Parathyroid adenoma (tissue), 2 donors: ENCODE results near the gene GLI3.

Experiments
- H2AFZ ChIP-seq: fragments of 300-600 bp; sonication (generic); one replicate; pipeline ENCODE4 v1.7.0; 2017; ENCODE audit warnings: antibody characterized with exemption, mild to moderate bottlenecking
- H3K27ac ChIP-seq: fragments of 300-600 bp; sonication (generic); one replicate; pipeline ENCODE4 v1.7.0; 2017
- H3K27me3 ChIP-seq: fragments of 300-600 bp; sonication (generic); one replicate; pipeline ENCODE4 v1.7.0; 2017; ENCODE audit warnings: low read length; ENCODE audit not compliant: control insufficient read depth, insufficient read depth
- H3K36me3 ChIP-seq: fragments of 300-600 bp; sonication (generic); one replicate; pipeline ENCODE4 v1.7.0; 2017; ENCODE audit warnings: low read length; ENCODE audit not compliant: control insufficient read depth, insufficient read depth
- H3K4me1 ChIP-seq: fragments of 300-600 bp; sonication (generic); one replicate; pipeline ENCODE4 v1.7.0; 2017; ENCODE audit warnings: control low read depth
- H3K4me2 ChIP-seq: fragments of 300-600 bp; sonication (generic); one replicate; pipeline ENCODE4 v1.7.0; 2017; ENCODE audit warnings: low read length
- H3K4me3 ChIP-seq: fragments of 300-600 bp; sonication (generic); one replicate; pipeline ENCODE4 v1.7.0; 2017; ENCODE audit warnings: low read depth, low read length
- H3K79me2 ChIP-seq: fragments of 300-600 bp; sonication (generic); one replicate; pipeline ENCODE4 v1.7.0; 2017; ENCODE audit warnings: control low read depth
- H3K9ac ChIP-seq: fragments of 300-600 bp; sonication (generic); one replicate; pipeline ENCODE4 v1.7.0; 2017; ENCODE audit warnings: mild to moderate bottlenecking
- H3K9me3 ChIP-seq: fragments of 300-600 bp; sonication (generic); one replicate; pipeline ENCODE4 v1.7.0; 2017; ENCODE audit warnings: low read length; ENCODE audit not compliant: control insufficient read depth
- TF ChIP-seq, protein P1 (sequence below): fragments of 300-600 bp; sonication (generic); IDR thresholded peaks from one replicate; pipeline ENCODE4 v1.7.0; 2017; ENCODE audit warnings: antibody characterized with exemption, mild to moderate bottlenecking
- donor health status: primary hyperparathyroidism.

Gene GLI3

DNA sequence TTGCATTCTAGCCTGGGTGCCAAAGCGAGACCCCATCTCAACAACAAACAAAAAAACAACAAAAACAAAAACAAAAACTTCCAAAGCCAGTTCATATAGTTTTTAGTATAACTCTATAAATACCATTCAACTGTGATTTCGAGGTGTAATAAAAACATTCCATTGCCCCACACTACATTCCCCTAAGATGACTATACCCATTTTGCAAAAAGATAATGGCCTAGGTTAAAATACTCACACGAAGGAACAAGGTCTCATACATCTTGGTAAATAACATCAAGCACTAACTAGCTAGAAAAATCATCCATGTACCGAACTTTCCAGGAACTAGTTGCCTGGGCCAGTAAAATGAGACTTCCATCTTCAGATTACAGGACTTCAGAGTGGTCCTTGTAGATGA lies 55.4 kb downstream of the GLI3 start:
- Histone ChIP-seq H3K36me3 (no peaks in the 10 kb centered on the region), H3K27ac (no peak overlapping the region), H2AFZ (no peak overlapping the region), H3K4me1 (no peaks in the 10 kb centered on the region), H3K9ac (no peak overlapping the region), H3K9me3 (no peaks in the 10 kb centered on the region), H3K27me3 (no peaks in the 10 kb centered on the region), H3K4me2 (no peak overlapping the region), H3K4me3 (no peak overlapping the region), H3K79me2 (no peaks in the 10 kb centered on the region)
- TF ChIP-seq, protein P1, sequence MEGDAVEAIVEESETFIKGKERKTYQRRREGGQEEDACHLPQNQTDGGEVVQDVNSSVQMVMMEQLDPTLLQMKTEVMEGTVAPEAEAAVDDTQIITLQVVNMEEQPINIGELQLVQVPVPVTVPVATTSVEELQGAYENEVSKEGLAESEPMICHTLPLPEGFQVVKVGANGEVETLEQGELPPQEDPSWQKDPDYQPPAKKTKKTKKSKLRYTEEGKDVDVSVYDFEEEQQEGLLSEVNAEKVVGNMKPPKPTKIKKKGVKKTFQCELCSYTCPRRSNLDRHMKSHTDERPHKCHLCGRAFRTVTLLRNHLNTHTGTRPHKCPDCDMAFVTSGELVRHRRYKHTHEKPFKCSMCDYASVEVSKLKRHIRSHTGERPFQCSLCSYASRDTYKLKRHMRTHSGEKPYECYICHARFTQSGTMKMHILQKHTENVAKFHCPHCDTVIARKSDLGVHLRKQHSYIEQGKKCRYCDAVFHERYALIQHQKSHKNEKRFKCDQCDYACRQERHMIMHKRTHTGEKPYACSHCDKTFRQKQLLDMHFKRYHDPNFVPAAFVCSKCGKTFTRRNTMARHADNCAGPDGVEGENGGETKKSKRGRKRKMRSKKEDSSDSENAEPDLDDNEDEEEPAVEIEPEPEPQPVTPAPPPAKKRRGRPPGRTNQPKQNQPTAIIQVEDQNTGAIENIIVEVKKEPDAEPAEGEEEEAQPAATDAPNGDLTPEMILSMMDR, result no peak

DNA sequence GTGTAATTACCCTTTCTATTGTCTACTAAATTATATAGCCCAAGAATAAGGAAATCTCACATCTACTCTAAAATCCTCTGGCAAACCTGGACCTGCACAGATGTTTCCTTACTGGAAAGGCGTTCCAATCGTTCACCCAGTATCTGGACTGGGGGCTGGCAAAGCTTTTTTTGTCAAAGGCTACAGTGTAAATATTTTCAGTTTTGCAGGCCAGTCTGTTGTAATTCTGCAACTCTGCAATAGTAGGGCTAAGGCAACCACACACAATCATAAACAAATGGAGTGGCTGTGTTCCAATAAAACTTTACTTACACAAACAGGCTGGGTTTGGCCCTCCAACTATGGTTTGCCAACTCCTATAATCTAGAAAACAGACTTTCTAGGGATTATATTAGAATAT lies 56.2 kb downstream of the GLI3 start:
- no peak overlapping the region for H3K4me2 ChIP-seq

DNA sequence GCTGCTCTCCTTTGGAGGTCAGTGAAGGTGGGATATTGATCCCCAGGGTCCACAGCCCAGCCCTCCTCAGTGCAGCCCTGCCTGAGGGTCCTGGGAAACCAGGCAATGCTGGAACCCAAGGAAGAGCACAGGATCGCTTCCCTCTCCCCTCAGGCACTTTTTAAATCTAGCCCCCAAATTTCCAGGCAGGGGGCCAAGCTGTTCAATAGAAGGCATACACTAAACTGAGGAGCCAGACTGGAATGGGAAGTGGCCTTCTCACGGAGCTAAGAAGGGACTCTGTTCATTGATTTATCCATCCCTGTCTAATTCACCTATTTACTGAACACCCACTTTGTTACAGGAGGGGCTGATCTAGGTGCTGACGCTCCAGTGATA lies 60.3 kb downstream of the GLI3 start:
- Histone ChIP-seq H3K27me3 (no peaks in the 10 kb centered on the region), H3K27ac (no peak overlapping the region), H3K9ac (no peak overlapping the region), H3K4me2 (no peak overlapping the region), H2AFZ (no peak overlapping the region), H3K36me3 (no peaks in the 10 kb centered on the region), H3K4me3 (no peak overlapping the region), H3K4me1 (no peaks in the 10 kb centered on the region), H3K9me3 (no peaks in the 10 kb centered on the region), H3K79me2 (no peaks in the 10 kb centered on the region)
- TF ChIP-seq, protein P1, result no peak

More for the DNA sequence above, 56.2 kb downstream of the GLI3 start:
- no peaks in the 10 kb centered on the region for H3K36me3 ChIP-seq
- no peak overlapping the region for H2AFZ ChIP-seq
- no peak overlapping the region for H3K4me3 ChIP-seq
- H3K27me3 ChIP-seq, result no peaks in the 10 kb centered on the region
- H3K4me1 ChIP-seq, result no peaks in the 10 kb centered on the region
- H3K27ac ChIP-seq, result no peak overlapping the region
- no peak overlapping the region for H3K9ac ChIP-seq
- TF ChIP-seq, protein P1, result no peak
- no peaks in the 10 kb centered on the region for H3K9me3 ChIP-seq
- no peaks in the 10 kb centered on the region for H3K79me2 ChIP-seq

DNA sequence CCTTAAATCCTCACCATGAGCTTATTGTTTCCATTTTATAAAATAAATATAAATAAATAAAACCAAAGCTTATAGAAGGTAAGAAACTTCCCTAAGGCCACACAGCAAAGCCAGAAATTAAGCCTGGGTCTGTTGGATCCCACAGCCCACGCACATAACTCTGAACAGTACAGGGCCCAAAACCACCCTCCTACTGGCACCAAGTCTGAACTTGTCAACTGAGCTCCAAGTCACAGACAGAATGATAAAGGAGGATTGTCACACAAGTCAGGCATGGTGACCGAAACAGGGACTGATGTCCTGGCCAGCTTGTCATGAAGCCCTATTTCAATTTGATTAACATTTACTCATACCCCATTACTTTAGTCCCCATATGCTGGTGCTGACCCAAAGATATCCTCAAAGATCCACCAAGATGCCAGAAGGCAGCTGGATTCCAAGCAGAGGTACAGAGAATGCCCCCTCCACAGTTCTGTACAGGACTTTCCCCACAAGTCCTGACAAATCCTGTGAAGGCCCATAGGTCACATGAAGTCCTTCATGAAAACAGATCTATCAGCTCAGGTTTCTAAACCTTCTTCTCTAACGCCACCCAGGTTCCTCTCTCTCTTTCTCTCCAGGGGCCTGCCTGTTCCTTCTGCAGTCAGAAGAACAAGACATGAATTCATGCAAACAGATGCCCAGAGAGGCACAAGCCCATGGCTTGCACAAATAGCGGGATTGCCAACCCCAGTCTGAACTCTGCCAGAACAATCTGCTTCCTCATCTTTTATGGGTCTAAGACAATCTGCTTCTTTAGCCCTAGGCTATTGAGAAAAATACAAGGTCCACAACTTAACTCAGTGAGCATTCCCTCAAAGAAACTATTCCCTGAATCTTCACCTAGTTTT lies 60.9 kb downstream of the GLI3 start:
- Histone ChIP-seq H3K9ac (no peak overlapping the region), H3K9me3 (no peaks in the 10 kb centered on the region), H3K4me2 (no peak overlapping the region), H3K79me2 (no peaks in the 10 kb centered on the region), H3K36me3 (no peaks in the 10 kb centered on the region), H3K4me3 (no peak overlapping the region), H3K27me3 (no peaks in the 10 kb centered on the region), H3K27ac (no peak overlapping the region), H3K4me1 (no peaks in the 10 kb centered on the region), H2AFZ (no peak overlapping the region)
- TF ChIP-seq, protein P1, result no peak
